Measurements from ENCODE around the gene DPH7.
"Not testable (repeated sequence)": the region's sequence is repeated elsewhere in the genome, so short reads cannot be mapped to it uniquely, and the experiment has no call there.

DPH7 gene

DNA sequence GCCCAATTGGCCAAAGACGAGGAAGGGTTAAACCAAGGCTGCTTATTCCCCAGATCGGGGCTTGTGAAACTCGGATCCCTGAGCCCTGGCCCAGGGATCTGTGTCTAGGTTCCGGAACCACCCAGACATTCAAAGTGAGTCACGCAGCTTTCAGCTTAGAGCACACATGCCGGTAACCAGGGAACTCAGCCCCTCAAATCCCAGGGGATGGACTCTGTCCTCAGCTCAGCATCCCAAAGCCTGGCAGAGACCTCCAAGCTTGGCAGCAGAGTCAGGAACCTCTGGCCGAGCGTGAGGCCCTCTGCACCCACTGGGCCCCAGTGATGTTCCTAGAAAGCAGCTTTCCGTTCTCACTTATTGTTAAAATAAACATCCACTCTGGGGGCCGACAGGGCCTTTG is 33.6 kb downstream of the DPH7 start:
- no peak for DNase-seq (ENCODE audit: low spot score)

GRCh38 chr9:137544176-137544760 is 34.5 kb downstream of the DPH7 start:
- no peak for DNase-seq (ENCODE audit: low spot score)

DNA sequence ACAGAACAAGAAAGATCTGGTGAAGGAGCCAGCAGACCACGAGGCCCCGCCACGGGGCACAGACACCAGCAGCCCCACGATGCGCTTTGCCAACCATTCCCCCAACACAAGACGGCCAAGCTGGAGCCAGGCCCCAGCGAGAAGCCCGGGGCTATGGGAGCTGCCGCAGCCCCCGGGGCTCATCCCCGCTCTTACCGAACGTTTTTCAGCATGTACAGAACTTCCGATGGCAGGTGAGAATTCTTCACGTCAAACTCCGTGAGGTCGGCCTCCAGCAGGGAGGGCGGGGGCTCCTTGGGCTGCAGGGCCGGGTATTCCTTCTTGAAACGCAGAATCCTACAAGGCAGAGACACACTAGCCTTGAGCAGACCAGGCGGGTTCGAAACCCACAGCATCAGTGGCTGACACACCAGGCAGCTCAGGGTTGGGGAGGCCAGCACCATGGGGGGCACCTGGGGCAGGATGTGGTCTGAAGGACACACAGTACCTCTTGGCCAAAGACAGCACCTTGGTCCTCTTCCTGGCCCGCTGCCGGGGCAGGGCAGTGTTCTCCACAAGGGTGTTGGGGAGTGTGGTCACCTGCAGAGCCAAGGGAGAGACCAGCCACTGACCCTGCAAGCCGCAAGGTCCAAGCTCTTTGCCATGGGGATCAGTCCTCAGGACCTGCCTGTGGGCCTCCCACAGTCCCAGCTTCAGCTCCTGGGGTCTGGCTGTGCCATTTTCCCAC is 35.3 kb downstream of the DPH7 start:
- DNase-seq (ENCODE audit: low spot score) = no peak

- no peak for DNase-seq (ENCODE audit: low spot score)
Measured at GRCh38 chr9:137542486-137542885, 36.2 kb downstream of the DPH7 start.

GRCh38 chr9:137540536-137540935 is 38.2 kb downstream of the DPH7 start:
- DNase-seq (ENCODE audit: low spot score) = no peak

GRCh38 chr9:137538058-137538457 is 40.7 kb downstream of the DPH7 start:
- no peak for DNase-seq (ENCODE audit: low spot score)

DNA sequence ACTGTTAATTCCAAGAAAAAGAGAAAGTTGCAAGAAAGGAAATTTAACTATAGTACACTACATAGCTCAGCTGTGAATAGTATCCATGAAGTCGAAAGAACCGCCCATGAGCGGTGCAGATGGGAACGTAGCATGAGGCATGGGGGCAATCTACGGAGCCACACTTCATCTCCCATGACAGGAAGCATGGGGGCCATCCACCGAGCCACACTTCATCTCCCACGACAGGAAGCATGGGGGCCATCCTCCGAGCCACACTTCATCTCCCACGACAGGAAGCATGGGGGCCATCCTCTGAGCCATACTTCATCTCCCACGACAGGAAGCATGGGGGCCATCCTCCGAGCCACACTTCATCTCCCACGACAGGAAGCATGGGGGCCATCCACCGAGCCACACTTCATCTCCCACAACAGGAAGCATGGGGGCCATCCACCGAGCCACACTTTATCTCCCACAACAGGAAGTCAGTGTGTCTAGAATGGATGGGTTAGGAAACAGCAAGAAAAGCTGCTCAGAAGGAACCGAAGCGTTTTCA is 42.1 kb downstream of the DPH7 start:
- not testable (repeated sequence) for DNase-seq (ENCODE audit: low spot score)

DNA sequence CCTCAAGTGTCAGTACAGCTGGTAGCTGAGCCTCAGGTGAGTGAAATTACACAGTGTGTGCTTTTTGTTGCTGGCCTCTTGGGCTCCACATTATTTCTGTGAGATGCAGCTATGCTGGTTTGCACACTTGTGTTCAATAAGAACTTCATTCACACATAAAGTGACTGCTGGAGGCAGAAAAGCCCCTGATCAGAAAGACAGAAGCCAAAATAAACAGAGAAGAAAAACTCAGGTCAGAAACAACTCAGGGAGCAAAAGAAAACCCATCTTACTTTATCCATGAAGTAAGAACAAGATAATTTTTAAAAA is 43.7 kb downstream of the DPH7 start:
- no peak for DNase-seq (ENCODE audit: low spot score)

DNA sequence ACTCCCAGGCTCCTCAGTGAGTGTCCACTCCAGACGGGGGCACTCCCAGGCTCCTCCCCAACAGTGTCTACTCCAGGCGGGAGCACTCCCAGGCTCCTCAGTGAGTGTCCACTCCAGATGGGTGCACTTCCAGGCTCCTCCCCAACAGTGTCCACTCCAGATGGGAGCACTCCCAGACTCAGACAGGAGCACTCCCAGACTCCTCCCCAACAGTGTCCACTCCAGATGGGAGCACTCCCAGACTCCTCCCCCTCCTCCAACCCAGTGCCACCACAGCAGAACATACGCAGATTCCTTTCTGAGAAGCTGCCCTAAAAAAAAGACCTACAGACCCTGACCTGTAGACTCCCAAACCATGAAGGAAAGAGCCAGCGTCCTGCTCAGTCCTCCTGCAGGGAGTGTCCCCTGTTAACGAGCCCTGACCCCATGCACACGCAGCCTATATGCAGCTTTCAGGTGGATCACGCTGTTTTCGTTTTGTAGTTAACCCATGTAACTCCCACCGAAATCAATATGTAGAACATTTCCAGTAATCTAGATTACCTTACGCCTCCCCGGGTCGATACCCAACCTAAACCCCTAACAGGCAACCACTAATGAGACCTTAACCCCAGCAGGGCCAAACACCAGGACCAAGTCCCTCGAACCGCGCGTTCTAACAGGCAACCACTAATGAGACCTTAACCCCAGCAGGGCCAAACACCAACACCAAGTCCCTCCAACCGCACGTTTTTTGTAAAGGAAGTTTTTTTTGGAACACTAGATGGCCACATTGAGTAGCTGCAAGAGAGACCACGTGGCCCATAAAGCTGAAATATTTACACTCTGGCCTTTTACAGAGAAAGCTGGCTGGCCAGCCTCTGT is 44.2 kb downstream of the DPH7 start:
- DNase-seq (ENCODE audit: low spot score) = peak; percentile 83

- DNase-seq (ENCODE audit: low spot score) = not testable (repeated sequence)
Measured at GRCh38 chr9:137532891-137533468, 45.7 kb downstream of the DPH7 start.

- DNase-seq (ENCODE audit: low spot score) = no peak
Measured at GRCh38 chr9:137531099-137531765, 47.5 kb downstream of the DPH7 start.

GRCh38 chr9:137530331-137530730 is 48.4 kb downstream of the DPH7 start:
- no peak for DNase-seq (ENCODE audit: low spot score)

GRCh38 chr9:137524981-137525317 is 53.8 kb downstream of the DPH7 start:
- no peak for DNase-seq (ENCODE audit: low spot score)

- no peak for DNase-seq (ENCODE audit: low spot score)
Measured at GRCh38 chr9:137524161-137524980, 54.4 kb downstream of the DPH7 start.

DNA sequence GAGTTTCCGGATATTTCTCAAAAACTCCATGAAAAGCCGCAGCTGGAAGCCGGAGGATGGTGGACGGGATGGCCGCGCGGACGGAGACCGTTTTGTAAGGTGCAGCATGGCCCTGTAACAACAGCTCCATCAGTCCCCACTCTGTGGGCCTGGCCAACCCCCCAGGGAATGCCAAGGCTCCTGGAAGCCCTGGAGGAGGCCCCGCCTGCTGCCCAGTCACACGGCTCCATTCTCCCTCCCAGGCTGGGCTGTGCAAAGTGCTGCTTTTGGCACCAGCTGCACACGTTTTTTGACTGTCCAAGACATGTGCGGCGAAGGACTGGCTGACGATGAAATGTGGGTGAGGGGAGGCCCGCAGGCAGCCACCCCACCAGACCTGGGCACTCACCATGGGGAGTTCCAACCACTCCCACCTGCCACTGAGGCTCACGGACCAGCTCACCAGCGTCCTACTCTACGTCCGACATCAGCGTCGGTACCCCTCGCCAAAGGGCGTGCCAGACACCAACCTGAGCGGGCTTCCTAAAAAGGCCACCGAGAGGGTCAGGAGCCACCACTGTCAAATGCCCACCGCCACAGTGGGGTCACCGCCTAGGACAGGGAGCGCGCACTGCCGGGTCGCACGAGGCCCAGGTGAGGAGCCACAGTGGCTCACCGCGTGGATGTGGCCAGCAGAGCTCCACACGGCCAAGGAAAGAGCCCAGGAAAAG is 55.8 kb downstream of the DPH7 start:
- no peak for DNase-seq (ENCODE audit: low spot score)

DNA sequence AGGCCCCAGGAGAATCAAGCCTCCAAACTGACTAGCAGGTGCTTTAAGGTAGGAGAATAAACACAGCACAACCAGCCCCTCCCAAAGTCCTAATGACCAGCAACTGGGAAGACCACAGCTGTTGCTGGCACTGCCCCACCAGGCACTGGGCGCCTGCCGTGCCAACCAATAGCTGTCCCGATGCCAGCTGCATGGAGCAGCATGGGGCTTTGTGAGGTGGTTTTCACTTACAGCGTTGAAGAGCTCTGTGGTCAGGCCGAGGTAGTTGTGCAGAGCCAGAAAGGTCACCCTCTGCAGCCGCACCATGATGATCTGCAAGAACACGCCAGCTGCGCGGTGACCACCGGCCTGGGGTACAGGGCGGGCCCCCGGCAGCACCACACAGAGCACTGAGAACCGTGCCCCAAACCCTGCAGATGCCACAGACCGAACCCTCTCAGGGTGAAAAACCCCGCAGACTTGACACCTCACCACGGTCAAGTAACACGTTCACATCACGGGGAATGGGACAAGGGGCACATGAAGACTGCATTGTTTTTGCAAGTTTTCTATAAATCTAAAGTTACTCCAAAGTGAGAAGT is 57.2 kb downstream of the DPH7 start:
- no peak for DNase-seq (ENCODE audit: low spot score)

GRCh38 chr9:137520614-137521404 is 57.9 kb downstream of the DPH7 start:
- no peak for DNase-seq (ENCODE audit: low spot score)

- no peak for DNase-seq (ENCODE audit: low spot score)
Measured at GRCh38 chr9:137519553-137519952, 59.2 kb downstream of the DPH7 start.
